HCT116 (cell line): ENCODE results near the gene DRD3.

Source experiments
- CTCF ChIP-seq, 3 experiments: fragments of 200-600 bp in 1 of 3; sonication (generic) in 1 of 3; IDR thresholded peaks in 2 of 3; conservative IDR thresholded peaks in 1 of 3; 2 replicates each; pipeline ENCODE4 v1.5.1; 2012 to 2017; ENCODE audit warnings: low read depth in 2 of 3, low read length in 2 of 3, antibody characterized with exemption in 1 of 3, borderline replicate concordance in 1 of 3, control low read depth in 1 of 3, mild to moderate bottlenecking in 1 of 3, mixed read lengths in 1 of 3, mixed run types in 1 of 3, moderate library complexity in 1 of 3; ENCODE audit not compliant: insufficient read depth in 1 of 3
- EZH2phosphoT487 ChIP-seq: fragments of 200-600 bp; IDR thresholded peaks from 2 replicates; pipeline ENCODE4 v1.6.1; 2018; ENCODE audit warnings: antibody characterized with exemption, borderline replicate concordance
- POLR2A ChIP-seq: IDR thresholded peaks from 2 replicates; pipeline ENCODE4 v1.7.0; 2011; ENCODE audit warnings: borderline replicate concordance; ENCODE audit not compliant: insufficient read depth, insufficient read length; ENCODE audit errors: extremely low read depth
- POLR2AphosphoS5 ChIP-seq: IDR thresholded peaks from 2 replicates; pipeline ENCODE4 v1.6.1; 2011; ENCODE audit warnings: mild to moderate bottlenecking, low read depth, low read length, moderate library complexity
- REST ChIP-seq: IDR thresholded peaks from 2 replicates; pipeline ENCODE4 v1.6.1; 2012; ENCODE audit warnings: low read depth
- SP1 ChIP-seq: IDR thresholded peaks from 2 replicates; pipeline ENCODE4 v1.6.1; 2012; ENCODE audit warnings: low read depth
- ZNF274 ChIP-seq: fragments of 200-500 bp; sonication (Bioruptor generic); IDR thresholded peaks from 2 replicates; pipeline ENCODE4 v1.6.1; 2014; ENCODE audit warnings: mild to moderate bottlenecking, low read depth, low read length, inconsistent platforms

- no peak for TF ChIP-seq SP1
- no peak for TF ChIP-seq CTCF (IDR thresholded peaks at IDR 0.05 in 2 of 3, conservative IDR thresholded peaks at IDR 0.05 in 1 of 3; ENCODE audit: borderline replicate concordance in 1 of 3, insufficient read depth in 1 of 3, low read depth in 2 of 3, low read length in 2 of 3)
- TF ChIP-seq EZH2phosphoT487, result no peak
- TF ChIP-seq POLR2A, result no peak
- no peak for TF ChIP-seq REST
- TF ChIP-seq ZNF274, result no peak
- no peak for TF ChIP-seq POLR2AphosphoS5
Observed at GRCh38 chr3:114213292-114213626, 34.4 kb upstream of the DRD3 start.
